Activated CD8-positive, alpha-beta memory T cell treated with anti-CD3 and anti-CD28 coated beads for 36 hours (primary cell): ENCODE results near the gene EML4. TPM values are rescaled to one million over a fixed set of nuclear protein-coding genes. Genes with fewer than 3 reads are reported as not detected.

Experiments used
- CTCF ChIA-PET: fragments of 350-600 bp; sonication (Branson Sonifier 250); formaldehyde crosslinking; loops from one replicate; lab custom pipeline; 2021; ENCODE audit warnings: antibody characterized with exemption; lab: Charles Lee
- POLR2A ChIA-PET: fragments of 350-600 bp; sonication (Branson Sonifier 250); formaldehyde crosslinking; loops from one replicate; lab custom pipeline; 2021; ENCODE audit warnings: antibody characterized with exemption; lab: Charles Lee
- total RNA-seq, 2 experiments: library from RNA; stranded (reverse); gene quantifications; one replicate each; pipeline ENCODE4 v1.2.3, GENCODE V29; 2021

The EML4 gene
- total RNA-seq, 2 experiments from 2014 or later, result 56.8 to 58.9 TPM

- ChIA-PET CTCF (no interaction called here), POLR2A (no interaction called here)
Observed at GRCh38 chr2:42186945-42187632, 17.9 kb downstream of the EML4 start.

- POLR2A ChIA-PET, result no interaction called here
Observed at GRCh38 chr2:42187886-42188285, 18.7 kb downstream of the EML4 start.

DNA sequence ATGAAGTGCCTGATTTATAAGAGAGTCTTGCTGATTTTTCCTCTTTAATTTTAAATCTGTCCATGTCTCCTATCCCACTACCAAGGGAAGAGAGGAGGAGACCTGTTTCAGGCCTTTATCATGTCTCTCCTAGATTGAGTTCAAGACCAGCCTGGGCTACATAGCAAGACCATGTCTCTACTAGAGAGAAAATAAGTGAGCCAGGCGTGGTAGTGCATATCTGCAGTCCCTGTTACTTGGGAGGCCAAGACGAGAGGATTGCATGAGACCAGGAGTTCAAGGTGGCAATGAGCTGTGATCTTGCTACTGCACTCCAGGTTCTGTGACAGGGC, 20.0 kb downstream of the EML4 start:
- POLR2A ChIA-PET, result no interaction called here
- CTCF ChIA-PET, result no interaction called here

More at GRCh38 chr2:42187886-42188285, 18.7 kb downstream of the EML4 start:
- CTCF ChIA-PET, result no interaction called here

GRCh38 chr2:42190191-42190590, 21.0 kb downstream of the EML4 start:
- CTCF ChIA-PET, result no interaction called here
- POLR2A ChIA-PET, result no interaction called here

DNA sequence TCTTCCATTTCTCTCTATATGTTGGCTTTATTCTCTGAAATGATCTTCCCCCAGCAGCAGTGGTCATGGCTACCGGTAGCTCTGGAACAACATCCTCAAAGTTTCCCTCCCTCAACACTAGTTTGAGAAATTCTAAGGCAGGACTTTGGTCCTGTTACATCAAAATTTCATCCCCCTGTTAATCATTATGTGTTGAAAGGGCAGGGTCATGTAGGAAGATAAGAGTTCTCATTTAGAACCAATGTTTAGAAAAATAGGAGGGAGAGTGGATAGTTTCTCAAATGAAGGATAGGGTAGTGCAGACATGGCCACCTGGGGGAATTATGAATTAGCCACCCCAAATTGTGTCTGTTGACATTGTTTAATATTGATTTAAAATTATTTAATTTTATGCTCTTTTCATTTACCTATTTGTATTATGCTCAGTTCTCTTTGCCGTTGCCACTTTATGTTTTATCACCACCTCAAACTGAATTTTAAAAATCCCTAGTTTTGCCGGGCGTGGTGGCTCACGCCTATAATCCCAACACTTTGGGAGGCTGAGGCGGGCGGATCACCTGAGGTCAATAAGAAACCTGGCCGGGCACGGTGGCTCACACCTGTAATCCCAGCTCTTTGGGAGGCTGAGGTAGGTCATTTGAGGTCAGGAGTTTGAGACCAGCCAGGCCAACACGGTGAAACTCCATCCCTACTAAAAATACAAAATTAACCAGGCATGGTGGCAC, 22.3 kb downstream of the EML4 start:
- POLR2A ChIA-PET, result no interaction called here
- CTCF ChIA-PET, result interaction anchor here (0.6 kb wide), 1 partner anchor 24 kb away, joined by 4 read pairs; no protein-coding TSS in a partner anchor

GRCh38 chr2:42192010-42192373, 22.8 kb downstream of the EML4 start:
- POLR2A ChIA-PET, result no interaction called here
- CTCF ChIA-PET, result no interaction called here

DNA sequence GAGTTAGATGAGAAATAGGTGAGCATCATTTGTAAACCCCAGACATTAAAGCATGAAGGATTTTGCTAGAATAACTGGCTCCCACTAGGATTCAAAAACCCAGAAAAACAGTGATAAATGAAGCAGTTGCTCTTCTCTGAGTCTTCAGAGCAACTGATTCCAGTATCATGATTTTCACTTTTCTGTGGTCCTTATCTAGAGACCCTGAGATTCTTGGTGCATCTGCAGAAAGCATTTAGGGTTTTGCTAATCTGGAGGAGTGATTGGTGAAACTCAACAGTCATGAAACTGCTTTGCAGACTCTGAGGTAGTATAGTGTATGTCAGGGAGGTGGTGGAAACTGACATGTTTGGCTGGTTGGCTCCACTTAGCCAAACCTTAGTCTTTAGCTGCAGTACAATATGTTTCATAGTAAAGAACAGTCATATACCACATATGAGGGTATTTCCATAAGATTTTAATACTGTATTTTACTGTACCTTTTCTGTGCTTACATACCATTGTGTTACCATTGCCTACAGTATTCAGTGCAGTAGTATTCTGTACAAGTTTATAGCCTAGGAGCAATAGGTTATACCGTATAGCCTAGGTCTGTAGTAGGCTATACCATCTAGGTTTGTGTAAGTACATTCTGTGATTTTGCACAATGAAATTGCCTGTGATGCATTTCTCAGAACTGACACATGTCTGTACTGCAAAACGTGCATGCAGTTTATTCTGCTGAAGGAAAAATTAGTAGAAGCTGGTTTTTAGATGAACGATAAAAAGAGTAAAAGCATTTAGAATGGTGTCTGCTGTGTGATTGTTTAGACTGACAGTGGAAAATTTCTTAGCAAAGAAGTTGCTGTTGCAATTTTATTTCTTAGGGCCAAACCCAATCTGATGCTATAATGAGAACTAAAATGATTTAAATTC, 23.8 kb downstream of the EML4 start:
- CTCF ChIA-PET, result interaction anchor here (1.4 to 1.5 kb wide), 2 partner anchors 19 to 21 kb away, joined by 3 to 6 read pairs; no protein-coding TSS in a partner anchor
- POLR2A ChIA-PET, result interaction anchor here (0.6 to 1.0 kb wide), 2 partner anchors 21 to 65 kb away, joined by 3 read pairs; no protein-coding TSS in a partner anchor

GRCh38 chr2:42193722-42194187, 24.6 kb downstream of the EML4 start:
- ChIA-PET CTCF (interaction anchor here (1.4 to 1.5 kb wide), 2 partner anchors 20 to 22 kb away, joined by 3 to 6 read pairs; no protein-coding TSS in a partner anchor), POLR2A (no interaction called here)

- ChIA-PET POLR2A (no interaction called here), CTCF (interaction anchor here (1.5 kb wide), 2 partner anchors 22 to 88 kb away, joined by 3 to 6 read pairs; no protein-coding TSS in a partner anchor)
Observed at GRCh38 chr2:42194428-42194827, 25.3 kb downstream of the EML4 start.

DNA sequence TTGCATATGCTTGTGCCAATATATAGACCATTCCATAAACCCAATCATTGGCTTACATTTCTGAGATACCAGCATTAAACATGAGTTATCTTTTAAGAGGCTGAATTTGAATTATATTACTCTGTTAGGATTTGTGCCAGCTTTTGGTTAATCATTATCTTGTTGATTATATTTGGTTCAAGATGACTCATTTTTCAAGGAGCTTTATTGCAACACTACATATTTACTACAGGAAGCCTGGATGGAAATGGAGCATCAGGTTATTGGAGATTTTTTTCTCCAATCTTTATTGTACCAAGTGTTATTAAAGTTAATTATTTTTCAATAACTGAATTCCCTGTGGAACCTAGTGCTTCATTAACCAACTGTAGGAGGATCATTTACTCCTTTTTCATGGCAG, 26.4 kb downstream of the EML4 start:
- POLR2A ChIA-PET, result no interaction called here
- CTCF ChIA-PET, result interaction anchor here (1.5 kb wide), 1 partner anchor 89 kb away, joined by 3 read pairs; no protein-coding TSS in a partner anchor

DNA sequence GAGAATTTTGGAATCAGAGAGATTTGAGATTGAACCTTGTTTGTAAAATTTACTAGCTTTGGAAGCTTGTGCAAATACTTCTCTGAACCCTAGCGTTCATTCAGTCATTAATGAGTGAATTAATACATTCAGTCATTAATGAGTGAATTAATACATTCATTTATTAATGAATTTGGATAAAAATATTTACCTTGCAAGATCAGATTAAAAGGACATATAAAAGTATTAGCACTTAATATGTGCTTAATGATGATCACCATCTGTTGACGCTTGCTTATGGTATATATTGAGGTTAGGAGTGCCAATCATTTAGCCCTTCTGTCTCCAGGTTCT, 26.9 kb downstream of the EML4 start:
- CTCF ChIA-PET, result interaction anchor here (0.6 to 1.5 kb wide), 4 partner anchors 20 to 99 kb away, joined by 3 to 4 read pairs (median 3); no protein-coding TSS in a partner anchor
- POLR2A ChIA-PET, result no interaction called here

- ChIA-PET CTCF (interaction anchor here (0.6 to 0.9 kb wide), 3 partner anchors 19 to 100 kb away, joined by 3 to 4 read pairs (median 3); no protein-coding TSS in a partner anchor), POLR2A (no interaction called here)
Observed at GRCh38 chr2:42196403-42197267, 27.5 kb downstream of the EML4 start.

DNA sequence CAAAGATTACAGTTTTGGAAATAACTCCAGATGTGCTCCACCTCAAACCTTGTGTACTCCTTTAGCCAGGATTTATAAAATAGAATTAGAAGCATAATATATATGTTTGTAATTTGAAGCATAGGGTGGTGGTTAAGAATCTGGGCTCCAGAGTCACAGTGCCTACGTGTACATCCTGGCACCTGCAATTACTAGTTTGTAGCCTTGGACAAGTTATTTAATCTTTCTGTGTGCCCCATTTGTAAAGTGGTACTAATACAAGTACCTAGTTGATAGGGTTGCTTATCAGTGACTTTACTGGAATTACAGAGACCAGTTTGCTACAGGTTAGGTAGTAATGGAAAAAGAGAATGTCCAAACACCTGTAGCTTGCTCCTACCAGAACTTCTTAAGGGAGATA, 28.6 kb downstream of the EML4 start:
- ChIA-PET CTCF (no interaction called here), POLR2A (no interaction called here)

DNA sequence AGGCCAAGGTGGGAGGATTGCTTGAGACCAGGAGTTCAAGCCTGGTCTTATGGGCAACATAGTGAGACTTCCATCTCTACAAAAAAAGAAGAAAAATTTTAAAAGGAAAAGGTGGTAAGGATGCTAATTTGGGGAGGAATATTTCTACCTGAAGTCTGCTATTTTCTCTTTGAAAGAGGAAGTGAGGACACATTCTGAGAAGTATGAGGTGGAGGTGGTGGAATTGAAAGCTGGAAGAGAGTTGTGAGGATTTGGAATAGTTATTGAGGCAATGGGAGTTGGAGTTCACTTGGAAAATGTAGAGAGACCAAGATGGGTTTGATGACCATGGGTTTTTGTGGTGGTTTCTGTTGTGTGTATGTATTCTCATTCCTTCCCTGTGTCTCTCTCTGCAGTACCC, 29.3 kb downstream of the EML4 start:
- ChIA-PET CTCF (no interaction called here), POLR2A (no interaction called here)

- CTCF ChIA-PET, result no interaction called here
- POLR2A ChIA-PET, result no interaction called here
Observed at GRCh38 chr2:42199002-42199401, 29.8 kb downstream of the EML4 start.

GRCh38 chr2:42199626-42200025, 30.5 kb downstream of the EML4 start:
- CTCF ChIA-PET, result no interaction called here

DNA sequence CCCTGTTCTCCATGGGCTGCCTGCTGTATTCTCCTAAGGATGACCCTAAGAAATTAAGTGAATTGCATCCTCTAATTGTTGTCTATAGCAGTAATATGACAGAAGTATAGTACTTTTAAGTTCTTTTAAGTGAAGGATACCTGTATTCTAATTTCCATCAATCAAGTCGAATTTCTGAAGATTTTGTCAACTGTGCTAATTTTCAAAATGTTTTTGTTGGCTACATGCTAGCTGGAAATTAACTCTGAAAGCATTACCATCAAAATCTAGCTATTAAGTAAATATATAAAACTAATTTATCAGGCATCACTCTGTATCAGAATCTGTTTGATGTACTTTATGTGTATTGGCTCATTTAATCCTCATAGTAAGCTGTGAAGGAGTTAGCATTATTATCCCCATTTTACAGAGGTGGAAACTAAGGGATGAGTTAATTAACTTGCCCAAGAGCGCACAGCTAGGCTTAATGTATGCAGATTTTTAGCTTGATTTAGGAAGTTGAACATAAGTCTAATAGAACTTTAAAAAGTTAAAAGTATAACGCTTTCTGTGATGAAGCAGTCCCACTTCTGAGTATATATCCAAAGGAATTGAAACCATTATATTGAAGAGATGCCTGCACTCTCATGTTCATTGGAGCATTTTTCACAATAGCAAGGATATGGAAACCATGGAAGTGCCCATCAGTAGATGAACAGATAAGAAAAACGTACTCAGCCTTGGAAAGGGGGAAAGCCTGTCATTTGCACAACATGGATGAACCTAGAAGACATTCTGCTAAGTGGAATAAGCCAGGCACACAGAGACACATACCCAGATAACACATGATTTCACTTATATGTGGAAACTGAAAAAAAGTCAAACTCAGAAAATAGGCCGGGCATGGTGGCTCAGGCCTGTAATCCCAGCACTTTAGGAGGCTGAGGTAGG, 32.0 kb downstream of the EML4 start:
- CTCF ChIA-PET, result interaction anchor here (0.5 kb wide), 1 partner anchor 847 kb away, joined by 3 read pairs; no protein-coding TSS in a partner anchor
- POLR2A ChIA-PET, result no interaction called here

More at GRCh38 chr2:42199626-42200025, 30.5 kb downstream of the EML4 start:
- POLR2A ChIA-PET, result no interaction called here
